CD14-positive monocyte (primary cell): ENCODE results near the gene CHURC1. TPM values are rescaled to one million over a fixed set of nuclear protein-coding genes. Genes with fewer than 3 reads are reported as not detected.

Experiments
- DNase-seq, 3 donors: peaks; one replicate each; pipeline ENCODE4 v3.0.0-alpha.2; 2011 to 2022
- H2AFZ ChIP-seq: 2 replicates; pipeline ENCODE4 v1.6.0; 2012; ENCODE audit warnings: mild to moderate bottlenecking, low read depth, low read length, inconsistent platforms; ENCODE audit not compliant: insufficient read depth, poor library complexity, severe bottlenecking
- H3K27ac ChIP-seq, 2 donors: 1 replicate in 1 of 2; 2 replicates in 1 of 2; pipeline ENCODE4 v1.5.1; 2012 to 2013; ENCODE audit warnings: low read length in 2 of 2, control low read depth in 1 of 2, inconsistent platforms in 1 of 2, low read depth in 1 of 2, mild to moderate bottlenecking in 1 of 2
- H3K27me3 ChIP-seq, 2 donors: one replicate each; pipeline versions ENCODE4 v1.6.0 to v1.6.1; 2011 to 2013; ENCODE audit warnings: low read length in 2 of 2; ENCODE audit not compliant: control insufficient read depth in 2 of 2, insufficient read depth in 2 of 2
- H3K36me3 ChIP-seq, 2 donors: replicated peaks in 1 of 2; 1 replicate in 1 of 2; 2 replicates in 1 of 2; pipeline versions ENCODE4 v1.5.1 to v1.6.1; 2012 to 2013; ENCODE audit warnings: low read length in 2 of 2, control low read depth in 1 of 2, inconsistent platforms in 1 of 2, mild to moderate bottlenecking in 1 of 2; ENCODE audit not compliant: insufficient read depth in 2 of 2, control insufficient read depth in 1 of 2
- H3K4me1 ChIP-seq, 2 donors: 1 replicate in 1 of 2; 2 replicates in 1 of 2; pipeline versions ENCODE4 v1.5.1 to v1.6.1; 2012 to 2013; ENCODE audit warnings: low read length in 2 of 2, control low read depth in 1 of 2, inconsistent platforms in 1 of 2, mild to moderate bottlenecking in 1 of 2, moderate library complexity in 1 of 2; ENCODE audit not compliant: insufficient read depth in 2 of 2, control insufficient read depth in 1 of 2
- H3K4me2 ChIP-seq: replicated peaks from 2 replicates; pipeline ENCODE3; 2012; ENCODE audit warnings: low read length, moderate library complexity, mild to moderate bottlenecking; ENCODE audit not compliant: poor library complexity, severe bottlenecking; ENCODE audit errors: extremely low read depth
- H3K4me3 ChIP-seq, 3 experiments: fragments of 200-600 bp in 1 of 3; sonication (generic) in 1 of 3; replicated peaks in 1 of 3; 1 replicate in 2 of 3; 2 replicates in 1 of 3; pipeline ENCODE4 v1.5.1; 2011 to 2013; ENCODE audit warnings: low read length in 3 of 3, mild to moderate bottlenecking in 3 of 3, control low read depth in 2 of 3, low read depth in 2 of 3, inconsistent platforms in 1 of 3, moderate library complexity in 1 of 3
- H3K79me2 ChIP-seq: 2 replicates; pipeline ENCODE4 v1.6.0; 2012; ENCODE audit warnings: mild to moderate bottlenecking, control low read depth, inconsistent platforms, low read length, moderate library complexity; ENCODE audit not compliant: insufficient read depth
- H3K9ac ChIP-seq: 2 replicates; pipeline ENCODE4 v1.6.0; 2017; ENCODE audit warnings: low read length, mild to moderate bottlenecking; ENCODE audit not compliant: insufficient read depth, poor library complexity, severe bottlenecking
- H3K9me3 ChIP-seq, 2 donors: replicated peaks in 1 of 2; 1 replicate in 1 of 2; 2 replicates in 1 of 2; pipeline versions ENCODE4 v1.5.1 to v1.6.1; 2012 to 2013; ENCODE audit warnings: low read length in 2 of 2, control low read depth in 1 of 2; ENCODE audit not compliant: control insufficient read depth in 1 of 2, insufficient read depth in 1 of 2
- H4K20me1 ChIP-seq: 2 replicates; pipeline ENCODE4 v1.6.0; 2012; ENCODE audit warnings: mild to moderate bottlenecking, low read length, control low read depth, moderate library complexity; ENCODE audit not compliant: insufficient read depth
- H3K27ac Mint-ChIP-seq, 7 donors: one replicate each; pipeline ENCODE4 v1.8.0; 2020; ENCODE audit warnings: mild to moderate bottlenecking in 7 of 7, mixed read lengths in 7 of 7, moderate library complexity in 6 of 7, inconsistent platforms in 2 of 7
- H3K27me3 Mint-ChIP-seq, 3 donors: one replicate each; pipeline ENCODE4 v1.8.0; 2021 to 2022; ENCODE audit warnings: low read depth in 3 of 3, mild to moderate bottlenecking in 3 of 3, mixed read lengths in 3 of 3, moderate library complexity in 3 of 3, inconsistent platforms in 1 of 3
- H3K36me3 Mint-ChIP-seq, 2 donors: one replicate each; pipeline ENCODE4 v1.8.0; 2020; ENCODE audit warnings: mixed read lengths in 2 of 2, inconsistent platforms in 1 of 2, mild to moderate bottlenecking in 1 of 2
- H3K4me1 Mint-ChIP-seq: one replicate; pipeline ENCODE4 v1.8.0; 2020; ENCODE audit warnings: mild to moderate bottlenecking, mixed read lengths
- H3K4me3 Mint-ChIP-seq, 2 donors: one replicate each; pipeline ENCODE4 v1.8.0; 2020; ENCODE audit warnings: mild to moderate bottlenecking in 2 of 2, mixed read lengths in 2 of 2, moderate library complexity in 1 of 2
- H3K9me3 Mint-ChIP-seq, 7 donors: one replicate each; pipeline ENCODE4 v1.8.0; 2020 to 2022; ENCODE audit warnings: mixed read lengths in 7 of 7, mild to moderate bottlenecking in 6 of 7, moderate library complexity in 6 of 7, inconsistent platforms in 2 of 7
- WGBS: methylation state at CpG from one replicate; pipeline ENCODE4 v1.1.5; 2013; ENCODE audit warnings: missing lambda C conversion rate; ENCODE audit not compliant: insufficient coverage; 5-methylcytosine and 5-hydroxymethylcytosine counted together
- intact Hi-C, 2 donors: fragments of 100-400 bp; cut with micrococcal nuclease; formaldehyde crosslinking; loops; one replicate each; pipeline versions ENCODE4 v1.15.0 to v1.15.1; 2023
- polyA plus RNA-seq, 3 donors: library from polyadenylated mRNA; depleted of rRNA in 1 of 3; unstranded in 2 of 3; stranded (reverse) in 1 of 3; fragments of 300-500 nt in 2 of 3; fragments of >200 nt in 1 of 3; fragmentation: Illumina TruSeq in 2 of 3; gene quantifications; 1 replicate in 2 of 3; 2 replicates in 1 of 3; pipeline ENCODE4 v1.2.3, GENCODE V29; 2012 to 2021
- TF ChIP-seq, protein P1 (sequence below): fragments of 200-600 bp; IDR thresholded peaks from one replicate; pipeline ENCODE4 v1.8.0; 2022; ENCODE audit warnings: antibody characterized with exemption, mild to moderate bottlenecking

Gene CHURC1
- polyA plus RNA-seq, 3 donors: 31.1 to 98.3 (median 81.2) TPM

DNA sequence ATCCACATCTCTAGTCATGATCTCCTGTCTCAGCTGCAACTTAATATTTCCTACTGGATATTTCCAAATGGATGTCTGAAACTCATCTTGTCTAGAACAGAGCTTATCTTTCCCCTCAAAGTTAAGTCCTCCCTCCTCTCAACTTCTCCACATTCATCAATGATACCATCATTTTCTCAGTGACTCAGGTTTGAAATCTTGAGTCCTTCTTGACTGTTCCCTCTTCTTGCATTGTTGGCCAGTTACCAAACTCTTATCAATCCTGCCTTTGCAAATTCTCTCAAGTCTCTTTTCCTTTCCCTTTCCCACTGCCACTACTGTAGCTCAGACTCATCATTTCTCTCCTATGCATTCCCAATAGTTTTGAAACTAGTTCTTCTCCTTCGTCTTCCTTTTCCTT is 14.3 kb upstream of the CHURC1 start:
- intact Hi-C loops: no loop called here
- WGBS: no CpG with 5 or more reads among the region's 1 CpG
- no peak overlapping the region for H2AFZ ChIP-seq
- Mint-ChIP-seq H3K27me3 (peaks cover 9 to 23% (median 12%) of the 10 kb centered on the region in 3 donors), H3K4me1 (no peaks in the 10 kb centered on the region), H3K36me3 (no peaks in the 10 kb centered on the region), H3K27ac (no peak overlapping the region), H3K9me3 (peaks cover 0 to 4% (median 0%) of the 10 kb centered on the region in 7 donors), H3K4me3 (no peak overlapping the region)
- no peaks in the 10 kb centered on the region for H3K9me3 ChIP-seq
- no peak overlapping the region for H3K4me3 ChIP-seq
- H3K27me3 ChIP-seq: peaks cover 0 to 7% of the 10 kb centered on the region in 2 donors
- H3K27ac ChIP-seq: no peak overlapping the region
- no peak overlapping the region for H3K9ac ChIP-seq
- no peaks in the 10 kb centered on the region for H3K36me3 ChIP-seq
- TF ChIP-seq, protein P1, sequence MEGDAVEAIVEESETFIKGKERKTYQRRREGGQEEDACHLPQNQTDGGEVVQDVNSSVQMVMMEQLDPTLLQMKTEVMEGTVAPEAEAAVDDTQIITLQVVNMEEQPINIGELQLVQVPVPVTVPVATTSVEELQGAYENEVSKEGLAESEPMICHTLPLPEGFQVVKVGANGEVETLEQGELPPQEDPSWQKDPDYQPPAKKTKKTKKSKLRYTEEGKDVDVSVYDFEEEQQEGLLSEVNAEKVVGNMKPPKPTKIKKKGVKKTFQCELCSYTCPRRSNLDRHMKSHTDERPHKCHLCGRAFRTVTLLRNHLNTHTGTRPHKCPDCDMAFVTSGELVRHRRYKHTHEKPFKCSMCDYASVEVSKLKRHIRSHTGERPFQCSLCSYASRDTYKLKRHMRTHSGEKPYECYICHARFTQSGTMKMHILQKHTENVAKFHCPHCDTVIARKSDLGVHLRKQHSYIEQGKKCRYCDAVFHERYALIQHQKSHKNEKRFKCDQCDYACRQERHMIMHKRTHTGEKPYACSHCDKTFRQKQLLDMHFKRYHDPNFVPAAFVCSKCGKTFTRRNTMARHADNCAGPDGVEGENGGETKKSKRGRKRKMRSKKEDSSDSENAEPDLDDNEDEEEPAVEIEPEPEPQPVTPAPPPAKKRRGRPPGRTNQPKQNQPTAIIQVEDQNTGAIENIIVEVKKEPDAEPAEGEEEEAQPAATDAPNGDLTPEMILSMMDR: no peak
- H4K20me1 ChIP-seq: no peaks in the 10 kb centered on the region
- no peaks in the 10 kb centered on the region for H3K4me1 ChIP-seq
- no peak overlapping the region for H3K4me2 ChIP-seq
- DNase-seq: no peak
- H3K79me2 ChIP-seq: no peaks in the 10 kb centered on the region

DNA sequence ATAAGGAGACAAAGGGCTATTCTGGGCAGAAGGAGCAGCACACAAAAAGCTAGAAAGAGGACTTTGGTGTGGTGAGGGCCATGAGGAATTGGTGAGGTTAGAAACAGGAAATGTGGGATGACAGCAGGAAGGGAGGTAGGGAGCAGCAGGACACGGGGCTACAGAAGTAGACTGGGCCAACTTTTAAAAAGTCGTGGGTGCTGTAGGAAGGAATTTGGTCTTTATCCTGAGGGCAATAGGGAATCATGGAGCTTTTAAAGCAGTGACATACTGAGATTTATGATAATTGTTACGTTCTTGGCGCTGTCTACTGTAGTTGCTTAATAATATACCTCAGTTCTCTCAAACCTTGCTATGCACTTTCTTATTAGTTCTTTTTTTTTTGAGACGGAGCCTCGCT is 8.2 kb upstream of the CHURC1 start:
- no peak overlapping the region for H3K4me3 ChIP-seq
- Mint-ChIP-seq H3K27me3 (peaks cover 4 to 10% (median 4%) of the 10 kb centered on the region in 3 donors), H3K4me3 (no peak overlapping the region)

More for the DNA sequence above, 8.2 kb upstream of the CHURC1 start:
- no peaks in the 10 kb centered on the region for H4K20me1 ChIP-seq
- peaks cover 11 to 14% of the 10 kb centered on the region in 2 donors for H3K4me1 ChIP-seq
- no peak overlapping the region for H3K4me2 ChIP-seq
- Mint-ChIP-seq H3K27ac (peak overlapping the region in 5 of 7 donors; percentile 0 to 46 (median 20)), H3K36me3 (no peaks in the 10 kb centered on the region), H3K9me3 (peaks cover 0 to 5% (median 0%) of the 10 kb centered on the region in 7 donors), H3K4me1 (peaks cover 14% of the 10 kb centered on the region)
- intact Hi-C loops: no loop called here
- H2AFZ ChIP-seq: no peak overlapping the region
- no peaks in the 10 kb centered on the region for H3K27me3 ChIP-seq
- no peak overlapping the region for H3K27ac ChIP-seq
- no peaks in the 10 kb centered on the region for H3K9me3 ChIP-seq
- H3K79me2 ChIP-seq: no peaks in the 10 kb centered on the region
- peak in 1 of 3 donors; percentile 9 for DNase-seq
- 40% methylated on average over 2 of the region's 6 CpGs for WGBS
- TF ChIP-seq, protein P1: no peak
- H3K9ac ChIP-seq: no peak overlapping the region
- H3K36me3 ChIP-seq: no peaks in the 10 kb centered on the region
